GM12878 (cell line): Measurements from ENCODE around the gene TNNC2. TPM values are rescaled to one million over a fixed set of nuclear protein-coding genes. Genes with fewer than 3 reads are reported as not detected.

Source experiments
- ATAC-seq: fragments of 200-7000 bp; cut with Tn5 transposase; 3 replicates; pipeline ENCODE4 v1.9.1; 2020; ENCODE audit warnings: mild to moderate bottlenecking, moderate library complexity
- BruUV-seq: library from RNA; stranded (reverse); fragments of 400-500 nt; replicated peaks from 2 replicates; lab custom pipeline; 2021; lab: Mats Ljungman, UMichigan
- CTCF ChIA-PET: fragments of 300-600 bp; sonication (Branson Sonifier 250); formaldehyde crosslinking; extraction: SDS; loops from one replicate; lab custom pipeline; 2021; ENCODE audit warnings: inconsistent platforms; lab: Yijun Ruan, JAX
- POLR2A ChIA-PET: fragments of 350-600 bp; formaldehyde crosslinking; extraction: SDS; loops from one replicate; lab custom pipeline; 2021; ENCODE audit warnings: inconsistent platforms; lab: Charles Lee
- RAD21 ChIA-PET: fragments of 300-600 bp; sonication (Branson Sonifier 250); formaldehyde crosslinking; loops from one replicate; lab custom pipeline; 2023; ENCODE audit warnings: antibody characterized with exemption; ENCODE audit not compliant: unreplicated experiment; lab: Charles Lee
- SMC1A ChIA-PET: fragments of 300-600 bp; sonication (Branson Sonifier 250); formaldehyde crosslinking; loops from one replicate; lab custom pipeline; 2023; ENCODE audit not compliant: unreplicated experiment, uncharacterized antibody; lab: Charles Lee
- DNase-seq: peaks from one replicate; pipeline ENCODE4 v3.0.0-alpha.2; 2011; ENCODE audit warnings: low read depth, low spot score
- FAIRE-seq: peaks from 3 replicates; lab custom pipeline; 2011; peaks lifted over from hg19 to GRCh38; lab: Jason Lieb, UNC
- H2AFZ ChIP-seq: 2 replicates; pipeline ENCODE4 v1.6.0; 2011; ENCODE audit warnings: low read depth, low read length, control low read depth; ENCODE audit not compliant: control insufficient read depth
- H3K27ac ChIP-seq: 2 replicates; pipeline ENCODE4 v1.5.1; 2011; ENCODE audit warnings: control low read depth; ENCODE audit not compliant: control insufficient read depth, insufficient read depth
- H3K27me3 ChIP-seq, 2 experiments: replicated peaks in 1 of 2; 2 replicates each; pipeline versions ENCODE4 v1.6.0 to v1.6.1; 2011; ENCODE audit warnings: low read length in 1 of 2; ENCODE audit not compliant: control insufficient read depth in 2 of 2, insufficient read depth in 2 of 2
- H3K36me3 ChIP-seq, 2 experiments: 2 replicates each; pipeline ENCODE4 v1.5.1; 2011; ENCODE audit warnings: low read length in 1 of 2; ENCODE audit not compliant: control insufficient read depth in 2 of 2, insufficient read depth in 2 of 2
- H3K4me1 ChIP-seq: 2 replicates; pipeline ENCODE4 v1.6.1; 2011; ENCODE audit warnings: mild to moderate bottlenecking, low read length, moderate library complexity, mixed read lengths; ENCODE audit not compliant: control insufficient read depth, insufficient read depth
- H3K4me2 ChIP-seq: 2 replicates; pipeline ENCODE4 v1.6.0; 2011; ENCODE audit warnings: control low read depth; ENCODE audit not compliant: control insufficient read depth, insufficient read depth
- H3K4me3 ChIP-seq: fragments of 200-600 bp; sonication (generic); 2 replicates; pipeline ENCODE4 v1.5.1; 2016
- H3K79me2 ChIP-seq: 2 replicates; pipeline ENCODE4 v1.6.0; 2011; ENCODE audit warnings: low read length; ENCODE audit not compliant: control insufficient read depth, insufficient read depth
- H3K9ac ChIP-seq: 2 replicates; pipeline ENCODE4 v1.8.0; 2011; ENCODE audit warnings: low read length, control low read depth, mixed read lengths; ENCODE audit not compliant: control insufficient read depth, insufficient read depth
- H3K9me3 ChIP-seq: replicated peaks from 3 replicates; pipeline ENCODE4 v1.5.1; 2011; ENCODE audit warnings: mild to moderate bottlenecking, low read length; ENCODE audit not compliant: control insufficient read depth, insufficient read depth
- H4K20me1 ChIP-seq: 2 replicates; pipeline ENCODE4 v1.6.0; 2011; ENCODE audit not compliant: control insufficient read depth, insufficient read depth
- ATF7 ChIP-seq: fragments of 450-650 bp; IDR thresholded peaks from 2 replicates; pipeline ENCODE4 v1.6.1; 2016; ENCODE audit warnings: low read depth, mild to moderate bottlenecking
- BCL3 ChIP-seq: IDR thresholded peaks from 2 replicates; pipeline ENCODE4 v1.6.1; 2011; ENCODE audit warnings: borderline replicate concordance, low read depth, mild to moderate bottlenecking, moderate library complexity, low read length; ENCODE audit not compliant: insufficient read depth, poor library complexity, severe bottlenecking
- GATAD2B ChIP-seq: fragments of 450-650 bp; conservative IDR thresholded peaks from 2 replicates; pipeline ENCODE4 v1.6.1; 2017; ENCODE audit warnings: low read depth, mild to moderate bottlenecking, moderate library complexity
- IRF5 ChIP-seq: fragments of 450-650 bp; IDR thresholded peaks from 2 replicates; pipeline ENCODE4 v1.6.1; 2017; ENCODE audit warnings: borderline replicate concordance
- MEF2B ChIP-seq: fragments of 450-650 bp; IDR thresholded peaks from 2 replicates; pipeline ENCODE4 v1.6.1; 2018; ENCODE audit warnings: mild to moderate bottlenecking, moderate library complexity; ENCODE audit not compliant: partially characterized antibody, poor library complexity, severe bottlenecking
- NFYB ChIP-seq: IDR thresholded peaks from 2 replicates; pipeline ENCODE4 v1.6.1; 2011; ENCODE audit warnings: low read depth, mild to moderate bottlenecking, low read length, improper control_type of control experiment, moderate library complexity; ENCODE audit not compliant: insufficient read depth
- NR2C2 ChIP-seq: IDR thresholded peaks from 2 replicates; pipeline ENCODE4 v1.6.1; 2011; ENCODE audit warnings: borderline replicate concordance, low read depth; ENCODE audit not compliant: control insufficient read depth, insufficient read length
- PKNOX1 ChIP-seq: fragments of 450-650 bp; IDR thresholded peaks from 2 replicates; pipeline ENCODE4 v1.6.1; 2016; ENCODE audit warnings: mild to moderate bottlenecking
- REST ChIP-seq: IDR thresholded peaks from 2 replicates; pipeline ENCODE4 v1.6.1; 2012; ENCODE audit warnings: mild to moderate bottlenecking, low read depth, low read length
- ZBTB4 ChIP-seq: fragments of 450-650 bp; formaldehyde crosslinking; IDR thresholded peaks from 2 replicates; pipeline ENCODE4 v1.4.0; 2022; ENCODE audit warnings: mild to moderate bottlenecking, moderate library complexity
- ZZZ3 ChIP-seq: IDR thresholded peaks from 2 replicates; pipeline ENCODE4 v1.6.1; 2011; ENCODE audit warnings: low read depth; ENCODE audit not compliant: control insufficient read depth, insufficient read length
- WGBS: methylation state at CpG from one replicate; pipeline ENCODE4 v1.1.6; 2016; ENCODE audit warnings: low lambda C conversion rate; ENCODE audit not compliant: insufficient replicate concordance, insufficient coverage; ENCODE audit errors: missing lambda C conversion rate; 5-methylcytosine and 5-hydroxymethylcytosine counted together
- in situ Hi-C: fragments of 300-500 bp; cut with MboI; formaldehyde crosslinking; loops from 9 replicates; pipeline ENCODE4 v1.14.3; 2018; ENCODE audit warnings: mixed read lengths
- intact Hi-C: fragments of 100-400 bp; cut with micrococcal nuclease; formaldehyde crosslinking; loops from one replicate; pipeline ENCODE4 v1.14.2; 2022; ENCODE audit not compliant: unreplicated experiment
- polyA plus RNA-seq, 11 experiments: library from polyadenylated mRNA; depleted of rRNA in 4 of 11; unstranded in 6 of 11; stranded (reverse) in 5 of 11; fragments of >200 nt; fragmentation: Nextera tagmentation in 4 of 11; fragmentation: Illumina TruSeq in 1 of 11; extraction: Ambion mirVana in 4 of 11; extraction: Trizol in 1 of 11; gene quantifications; 1 replicate in 1 of 11; 2 replicates in 10 of 11; pipeline versions ENCODE4 v1.2.1 to v1.2.3, GENCODE V29; 2011 to 2016; ENCODE audit warnings: inconsistent platforms in 2 of 11, missing spikeins in 2 of 11, low read depth in 1 of 11
- total RNA-seq, 4 experiments: library from RNA; depleted of rRNA in 3 of 4; stranded (reverse); fragments of >200 nt in 3 of 4; fragmentation: Illumina TruSeq in 1 of 4; extraction: Trizol in 1 of 4; gene quantifications; 2 replicates each; pipeline versions ENCODE4 v1.2.1 to v1.2.3, GENCODE V29; 2013 to 2021

Gene TNNC2
- total and polyA plus RNA-seq, 10 of the 15 experiments (the other 5 are each of a cell fraction or from before 2014, with no cell fraction given) = 0.37 TPM; not detected in 9

GRCh38 chr20:45832619-45833018, 5.5 kb upstream of the TNNC2 start:
- no peak for FAIRE-seq
- Histone ChIP-seq H3K4me1 (peaks cover 3% of the 10 kb centered on the region), H3K79me2 (no peaks in the 10 kb centered on the region), H3K27ac (no peak overlapping the region), H3K27me3 (no peaks in the 10 kb centered on the region), H2AFZ (no peak overlapping the region), H3K36me3 (no peaks in the 10 kb centered on the region), H4K20me1 (no peaks in the 10 kb centered on the region), H3K9ac (no peak overlapping the region), H3K4me3 (no peak overlapping the region; the same call in 1 of the 2 replicates), H3K9me3 (no peaks in the 10 kb centered on the region), H3K4me2 (no peak overlapping the region)
- ATAC-seq = no peak
- POLR2A ChIA-PET = no interaction called here
- RAD21 ChIA-PET = no interaction called here
- SMC1A ChIA-PET = interaction anchor here (0.7 kb wide), 1 partner anchor 267 kb away, joined by 4 read pairs; no protein-coding TSS in a partner anchor
- CTCF ChIA-PET = interaction anchor here (1.3 kb wide), 1 partner anchor 10 kb away, joined by 6 read pairs; no protein-coding TSS in a partner anchor
- no peak for DNase-seq
- in situ Hi-C loops = no loop called here
- intact Hi-C loops = no loop called here
- WGBS = 67% methylated on average over 4 of the region's 4 CpGs
- no TSS peak for BruUV-seq
- TF ChIP-seq ATF7 = no peak
- TF ChIP-seq ZZZ3 = no peak
- no peak for TF ChIP-seq REST
- no peak for TF ChIP-seq GATAD2B
- no peak for TF ChIP-seq BCL3
- TF ChIP-seq ZBTB4 (CRISPR knock-in tag) = no peak
- no peak for TF ChIP-seq IRF5
- no peak for TF ChIP-seq NFYB
- TF ChIP-seq MEF2B = no peak
- no peak for TF ChIP-seq NR2C2
- TF ChIP-seq PKNOX1 = no peak
